ENCODE measurements around the gene PAK5. TPM values are rescaled to one million over a fixed set of nuclear protein-coding genes. Genes with fewer than 3 reads are reported as not detected.

PAK5 gene
- total RNA-seq, 2 experiments from 2014 or later = not detected

DNA sequence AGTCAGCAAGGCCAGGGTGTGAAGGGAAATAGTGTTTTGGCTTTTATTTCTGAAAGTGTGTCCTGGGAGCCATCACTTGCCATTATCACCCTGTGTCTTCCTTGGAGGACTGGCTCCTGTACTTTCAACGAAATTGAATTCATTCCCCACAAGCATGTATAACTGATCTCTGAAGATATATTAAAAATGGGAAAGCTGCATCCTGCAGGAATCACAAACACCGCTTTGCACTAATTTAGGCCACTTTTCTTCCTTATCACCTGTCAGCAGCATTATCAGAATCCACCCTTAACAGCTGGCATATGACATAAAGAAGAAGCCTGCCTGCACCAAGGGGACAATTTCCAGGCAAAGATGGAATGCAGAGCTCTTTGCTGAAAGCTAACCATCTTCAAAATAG, 268.3 kb downstream of the PAK5 start:
- Histone ChIP-seq H3K4me1 (ENCODE audit: insufficient read depth, low read length) (no peaks in the 10 kb centered on the region), H3K27me3 (ENCODE audit: control insufficient read depth in 1 of 2, insufficient read depth in 2 of 2, low read length in 2 of 2) (no peaks in the 10 kb centered on the region), H3K36me3 (ENCODE audit: insufficient read depth, low read length) (no peaks in the 10 kb centered on the region), H3K27ac (ENCODE audit: low read depth in 1 of 2, low read length in 2 of 2) (no peak overlapping the region), H3K4me3 (ENCODE audit: low read length) (no peak overlapping the region), H3K9me3 (ENCODE audit: control insufficient read depth in 1 of 2, insufficient read depth in 1 of 2, low read length in 2 of 2) (peaks cover 0 to 15% of the 10 kb centered on the region in 2 experiments)
- Mint-ChIP-seq H3K4me3 (no peak overlapping the region), H3K27ac (no peak overlapping the region), H3K4me1 (ENCODE audit: low read depth) (no peaks in the 10 kb centered on the region), H3K27me3 (peaks cover 16% of the 10 kb centered on the region), H3K36me3 (ENCODE audit: low read depth) (no peaks in the 10 kb centered on the region), H3K9me3 (no peaks in the 10 kb centered on the region)
- DNase-seq (no peak), ATAC-seq (ENCODE audit: poor library complexity) (no peak)
- CTCF ChIA-PET = no interaction called here
- TF ChIP-seq, protein P1, sequence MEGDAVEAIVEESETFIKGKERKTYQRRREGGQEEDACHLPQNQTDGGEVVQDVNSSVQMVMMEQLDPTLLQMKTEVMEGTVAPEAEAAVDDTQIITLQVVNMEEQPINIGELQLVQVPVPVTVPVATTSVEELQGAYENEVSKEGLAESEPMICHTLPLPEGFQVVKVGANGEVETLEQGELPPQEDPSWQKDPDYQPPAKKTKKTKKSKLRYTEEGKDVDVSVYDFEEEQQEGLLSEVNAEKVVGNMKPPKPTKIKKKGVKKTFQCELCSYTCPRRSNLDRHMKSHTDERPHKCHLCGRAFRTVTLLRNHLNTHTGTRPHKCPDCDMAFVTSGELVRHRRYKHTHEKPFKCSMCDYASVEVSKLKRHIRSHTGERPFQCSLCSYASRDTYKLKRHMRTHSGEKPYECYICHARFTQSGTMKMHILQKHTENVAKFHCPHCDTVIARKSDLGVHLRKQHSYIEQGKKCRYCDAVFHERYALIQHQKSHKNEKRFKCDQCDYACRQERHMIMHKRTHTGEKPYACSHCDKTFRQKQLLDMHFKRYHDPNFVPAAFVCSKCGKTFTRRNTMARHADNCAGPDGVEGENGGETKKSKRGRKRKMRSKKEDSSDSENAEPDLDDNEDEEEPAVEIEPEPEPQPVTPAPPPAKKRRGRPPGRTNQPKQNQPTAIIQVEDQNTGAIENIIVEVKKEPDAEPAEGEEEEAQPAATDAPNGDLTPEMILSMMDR (IDR thresholded peaks at IDR 0.05) = no peak
- POLR2A ChIA-PET = no interaction called here
- intact Hi-C loops (cut with DNase I, micrococcal nuclease) = no loop called here

DNA sequence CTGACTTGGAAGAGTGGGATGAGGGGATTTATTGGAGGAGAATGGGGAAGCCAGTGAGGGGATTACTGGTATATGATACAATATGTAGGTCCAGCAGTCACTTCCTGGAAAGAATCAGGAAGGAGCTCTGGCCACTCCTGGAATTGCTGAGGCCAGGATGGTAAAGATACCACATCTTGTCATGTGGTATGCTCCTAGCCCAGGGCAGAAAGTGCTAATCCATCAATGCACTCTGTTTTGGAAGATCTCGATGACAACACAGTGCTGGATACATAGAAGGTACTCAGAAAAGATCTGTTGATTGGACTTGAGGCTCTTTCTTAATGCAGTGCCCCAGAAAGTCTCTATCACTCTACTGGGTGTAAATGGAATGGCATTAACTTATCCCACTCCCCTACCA, 271.9 kb downstream of the PAK5 start:
- ChIA-PET POLR2A (no interaction called here), CTCF (no interaction called here)
- H3K36me3 ChIP-seq (ENCODE audit: insufficient read depth, low read length) = no peaks in the 10 kb centered on the region
- TF ChIP-seq, protein P1 (IDR thresholded peaks at IDR 0.05) = no peak
- Mint-ChIP-seq H3K27ac (no peak overlapping the region), H3K36me3 (ENCODE audit: low read depth) (no peaks in the 10 kb centered on the region), H3K4me3 (no peak overlapping the region), H3K4me1 (ENCODE audit: low read depth) (no peaks in the 10 kb centered on the region), H3K9me3 (no peaks in the 10 kb centered on the region), H3K27me3 (peaks cover 12% of the 10 kb centered on the region)
- no peak overlapping the region for H3K4me3 ChIP-seq (ENCODE audit: low read length)
- H3K9me3 ChIP-seq (ENCODE audit: control insufficient read depth in 1 of 2, insufficient read depth in 1 of 2, low read length in 2 of 2) = peaks cover 0 to 11% of the 10 kb centered on the region in 2 experiments
- intact Hi-C loops (cut with DNase I, micrococcal nuclease) = no loop called here
- ATAC-seq (ENCODE audit: poor library complexity) (no peak), DNase-seq (no peak)
- no peaks in the 10 kb centered on the region for H3K4me1 ChIP-seq (ENCODE audit: insufficient read depth, low read length)
- H3K27me3 ChIP-seq (ENCODE audit: control insufficient read depth in 1 of 2, insufficient read depth in 2 of 2, low read length in 2 of 2) = no peaks in the 10 kb centered on the region
- H3K27ac ChIP-seq (ENCODE audit: low read depth in 1 of 2, low read length in 2 of 2) = no peak overlapping the region

DNA sequence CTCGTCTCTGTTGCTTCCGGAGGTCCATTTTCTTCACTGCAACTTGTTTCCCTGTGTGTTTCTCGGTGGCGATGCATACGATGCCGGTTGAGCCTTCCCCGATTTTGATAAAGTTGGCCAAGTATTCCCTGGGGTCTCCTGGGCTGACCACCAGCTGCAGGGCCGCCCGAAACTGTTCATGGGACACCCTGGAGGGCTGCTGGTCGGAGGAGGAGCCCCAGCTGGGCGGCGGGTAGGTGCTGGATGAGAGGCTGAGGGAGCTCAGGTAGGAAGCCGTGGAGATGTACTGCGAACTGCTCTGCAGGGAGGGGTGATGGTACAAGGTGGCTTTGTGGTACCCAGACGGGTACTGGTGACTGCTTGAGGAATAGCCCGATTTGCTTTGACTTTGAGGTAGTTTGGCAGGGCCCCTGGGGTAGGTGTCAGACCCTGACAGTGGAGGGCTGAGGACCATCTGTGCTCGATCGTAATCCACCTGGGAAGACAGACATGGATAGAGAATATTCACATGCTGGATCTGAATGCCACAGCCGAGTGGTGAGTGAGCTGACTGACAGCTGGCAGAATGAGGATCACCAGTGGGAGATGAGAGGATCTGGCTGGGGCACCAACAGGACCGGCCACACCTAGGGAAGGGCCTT, 272.8 kb downstream of the PAK5 start:
- H3K4me3 ChIP-seq (ENCODE audit: low read length) = no peak overlapping the region
- Mint-ChIP-seq H3K4me3 (no peak overlapping the region), H3K4me1 (ENCODE audit: low read depth) (no peaks in the 10 kb centered on the region), H3K9me3 (no peaks in the 10 kb centered on the region), H3K27ac (no peak overlapping the region), H3K27me3 (peaks cover 12% of the 10 kb centered on the region), H3K36me3 (ENCODE audit: low read depth) (no peaks in the 10 kb centered on the region)
- ChIA-PET CTCF (no interaction called here), POLR2A (no interaction called here)
- intact Hi-C loops (cut with DNase I, micrococcal nuclease) = no loop called here
- no peak for ATAC-seq (ENCODE audit: poor library complexity)
- no peaks in the 10 kb centered on the region for H3K27me3 ChIP-seq (ENCODE audit: control insufficient read depth in 1 of 2, insufficient read depth in 2 of 2, low read length in 2 of 2)
- DNase-seq = no peak
- H3K27ac ChIP-seq (ENCODE audit: low read depth in 1 of 2, low read length in 2 of 2) = no peak overlapping the region
- H3K9me3 ChIP-seq (ENCODE audit: control insufficient read depth in 1 of 2, insufficient read depth in 1 of 2, low read length in 2 of 2) = peaks cover 0 to 8% of the 10 kb centered on the region in 2 experiments
- no peaks in the 10 kb centered on the region for H3K4me1 ChIP-seq (ENCODE audit: insufficient read depth, low read length)
- H3K36me3 ChIP-seq (ENCODE audit: insufficient read depth, low read length) = no peaks in the 10 kb centered on the region
- TF ChIP-seq, protein P1 (IDR thresholded peaks at IDR 0.05) = no peak

Measured in CD4-positive, alpha-beta T cell (primary cell).